ENCODE measurements around the gene SIL1.

The SIL1 gene

DNA sequence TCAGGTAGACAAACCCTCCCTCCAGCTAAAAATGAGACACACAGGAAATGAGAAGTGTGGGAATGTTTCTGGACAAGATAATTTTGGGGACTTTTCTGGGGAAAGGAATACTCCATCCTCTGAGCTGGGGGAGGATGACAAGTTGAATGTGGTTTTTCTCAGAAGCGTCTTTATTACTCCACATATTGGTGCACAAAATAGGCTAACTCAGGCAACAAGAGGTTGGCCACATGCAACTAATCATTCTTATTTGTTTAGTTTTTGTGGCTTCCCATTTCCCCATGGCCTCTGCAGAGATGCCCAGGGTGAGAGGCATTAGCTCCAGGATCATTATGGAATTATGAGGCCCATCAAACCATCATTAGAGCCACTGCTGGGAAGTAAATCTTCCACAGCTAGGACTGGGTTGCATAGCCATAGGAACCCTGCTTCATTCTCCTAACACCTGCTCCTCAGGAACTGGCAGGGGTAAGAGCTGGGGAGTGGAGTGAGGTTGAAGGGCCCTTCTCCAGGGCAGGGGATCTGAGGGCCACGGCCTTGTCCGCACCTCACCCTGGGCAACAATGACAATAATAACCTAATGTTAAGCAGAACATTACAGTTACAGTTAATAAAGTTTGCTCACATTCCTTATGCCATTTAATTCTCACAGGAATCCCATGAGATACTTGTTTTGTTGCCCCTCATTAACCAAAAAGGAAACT lies 9.3 kb upstream of the SIL1 start:
- ChIA-PET CTCF (no interaction called here), POLR2A (interaction anchor here (0.8 to 4.0 kb wide), 2 partner anchors 10 to 87 kb away, joined by 3 to 22 read pairs; partner anchors contain the start of gene SIL1)
- DNase-seq (ENCODE audit: extremely low spot score) = no peak
- no peak for TF ChIP-seq SUZ12 (IDR thresholded peaks at IDR 0.05)
- TF ChIP-seq NFRKB (IDR thresholded peaks at IDR 0.05) = no peak
- TF ChIP-seq LEF1 (IDR thresholded peaks at IDR 0.05; ENCODE audit: borderline replicate concordance) = no peak
- no peak for TF ChIP-seq L3MBTL2 (conservative IDR thresholded peaks at IDR 0.05)

DNA sequence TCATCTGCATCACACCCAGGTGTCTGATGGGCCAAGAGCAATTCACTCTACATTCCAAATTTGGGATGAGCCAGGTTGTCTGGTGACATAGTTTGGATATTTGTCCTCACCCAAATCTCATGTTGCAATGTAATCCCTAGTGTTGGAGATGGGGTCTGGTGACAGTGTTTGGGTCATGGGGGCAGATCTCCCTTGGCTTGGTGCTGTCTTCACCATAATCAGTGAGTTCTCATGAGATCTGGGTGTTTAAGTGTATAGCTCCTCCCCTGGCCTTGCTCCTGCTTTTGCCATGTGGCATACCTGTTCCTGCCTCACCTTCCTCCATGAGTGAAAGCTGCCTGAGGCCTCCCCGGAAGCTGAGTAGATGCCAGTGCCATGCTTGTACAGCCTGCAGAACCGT lies 7.4 kb upstream of the SIL1 start:
- CTCF ChIA-PET = no interaction called here
- TF ChIP-seq FOXM1 (IDR thresholded peaks at IDR 0.05; ENCODE audit: borderline replicate concordance) (no peak), HDGF (IDR thresholded peaks at IDR 0.05; ENCODE audit: borderline replicate concordance) (no peak), TARDBP (IDR thresholded peaks at IDR 0.05) (no peak), CTBP1 (IDR thresholded peaks at IDR 0.05; ENCODE audit: borderline replicate concordance) (no peak), NFRKB (IDR thresholded peaks at IDR 0.05) (no peak), ZNF384 (IDR thresholded peaks at IDR 0.05) (no peak), ELF4 (IDR thresholded peaks at IDR 0.05) (no peak), SP1 (IDR thresholded peaks at IDR 0.05) (no peak), L3MBTL2 (conservative IDR thresholded peaks at IDR 0.05) (no peak), FOXA1 (IDR thresholded peaks at IDR 0.05) (no peak), LEF1 (IDR thresholded peaks at IDR 0.05; ENCODE audit: borderline replicate concordance) (no peak), ARNT (IDR thresholded peaks at IDR 0.05) (no peak), BHLHE40 (IDR thresholded peaks at IDR 0.05; ENCODE audit: borderline replicate concordance) (no peak), FOXK2 (IDR thresholded peaks at IDR 0.05) (no peak)
- TF ChIP-seq, protein P1, sequence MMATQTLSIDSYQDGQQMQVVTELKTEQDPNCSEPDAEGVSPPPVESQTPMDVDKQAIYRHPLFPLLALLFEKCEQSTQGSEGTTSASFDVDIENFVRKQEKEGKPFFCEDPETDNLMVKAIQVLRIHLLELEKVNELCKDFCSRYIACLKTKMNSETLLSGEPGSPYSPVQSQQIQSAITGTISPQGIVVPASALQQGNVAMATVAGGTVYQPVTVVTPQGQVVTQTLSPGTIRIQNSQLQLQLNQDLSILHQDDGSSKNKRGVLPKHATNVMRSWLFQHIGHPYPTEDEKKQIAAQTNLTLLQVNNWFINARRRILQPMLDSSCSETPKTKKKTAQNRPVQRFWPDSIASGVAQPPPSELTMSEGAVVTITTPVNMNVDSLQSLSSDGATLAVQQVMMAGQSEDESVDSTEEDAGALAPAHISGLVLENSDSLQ (IDR thresholded peaks at IDR 0.05) = no peak

GRCh38 chr5:139205124-139205523 lies 7.0 kb upstream of the SIL1 start:
- DNase-seq (ENCODE audit: extremely low spot score) = no peak
- POLR2A ChIA-PET = no interaction called here
- TF ChIP-seq ELF4 (IDR thresholded peaks at IDR 0.05) (no peak), SUZ12 (IDR thresholded peaks at IDR 0.05) (no peak), FOXK2 (IDR thresholded peaks at IDR 0.05) (no peak), L3MBTL2 (conservative IDR thresholded peaks at IDR 0.05) (no peak), FOXA1 (IDR thresholded peaks at IDR 0.05) (no peak), BHLHE40 (IDR thresholded peaks at IDR 0.05; ENCODE audit: borderline replicate concordance) (no peak), HDGF (IDR thresholded peaks at IDR 0.05; ENCODE audit: borderline replicate concordance) (no peak), LEF1 (IDR thresholded peaks at IDR 0.05; ENCODE audit: borderline replicate concordance) (no peak)
- CTCF ChIA-PET = no interaction called here

More for the DNA sequence above, 7.4 kb upstream of the SIL1 start:
- POLR2A ChIA-PET = no interaction called here
- no peak for DNase-seq (ENCODE audit: extremely low spot score)

GRCh38 chr5:139204196-139204595 lies 6.0 kb upstream of the SIL1 start:
- TF ChIP-seq CTBP1 (IDR thresholded peaks at IDR 0.05; ENCODE audit: borderline replicate concordance) = no peak
- TF ChIP-seq FOXA1 (IDR thresholded peaks at IDR 0.05) = no peak
- TF ChIP-seq FOXK2 (IDR thresholded peaks at IDR 0.05) = no peak
- no peak for TF ChIP-seq FOXM1 (IDR thresholded peaks at IDR 0.05; ENCODE audit: borderline replicate concordance)
- TF ChIP-seq, protein P1 (IDR thresholded peaks at IDR 0.05) = no peak
- TF ChIP-seq HDGF (IDR thresholded peaks at IDR 0.05; ENCODE audit: borderline replicate concordance) = no peak
- TF ChIP-seq ELF4 (IDR thresholded peaks at IDR 0.05) = no peak
- TF ChIP-seq L3MBTL2 (conservative IDR thresholded peaks at IDR 0.05) = no peak
- TF ChIP-seq LEF1 (IDR thresholded peaks at IDR 0.05; ENCODE audit: borderline replicate concordance) = no peak
- ChIA-PET POLR2A (no interaction called here), CTCF (no interaction called here)
- DNase-seq (ENCODE audit: extremely low spot score) = no peak

- no peak for TF ChIP-seq BHLHE40 (IDR thresholded peaks at IDR 0.05; ENCODE audit: borderline replicate concordance)
- no peak for TF ChIP-seq FOXK2 (IDR thresholded peaks at IDR 0.05)
- TF ChIP-seq ZNF384 (IDR thresholded peaks at IDR 0.05) = no peak
- no peak for TF ChIP-seq FOXA1 (IDR thresholded peaks at IDR 0.05)
- TF ChIP-seq NFRKB (IDR thresholded peaks at IDR 0.05) = no peak
- TF ChIP-seq LEF1 (IDR thresholded peaks at IDR 0.05; ENCODE audit: borderline replicate concordance) = no peak
- TF ChIP-seq ELF4 (IDR thresholded peaks at IDR 0.05) = no peak
- no peak for TF ChIP-seq HDGF (IDR thresholded peaks at IDR 0.05; ENCODE audit: borderline replicate concordance)
- no peak for TF ChIP-seq ARNT (IDR thresholded peaks at IDR 0.05)
- TF ChIP-seq TARDBP (IDR thresholded peaks at IDR 0.05) = no peak
- no peak for TF ChIP-seq CTBP1 (IDR thresholded peaks at IDR 0.05; ENCODE audit: borderline replicate concordance)
- no peak for TF ChIP-seq SP1 (IDR thresholded peaks at IDR 0.05)
- TF ChIP-seq, protein P1 (IDR thresholded peaks at IDR 0.05) = no peak
- no peak for TF ChIP-seq SUZ12 (IDR thresholded peaks at IDR 0.05)
- no peak for TF ChIP-seq FOXM1 (IDR thresholded peaks at IDR 0.05; ENCODE audit: borderline replicate concordance)
- TF ChIP-seq L3MBTL2 (conservative IDR thresholded peaks at IDR 0.05) = no peak
- DNase-seq (ENCODE audit: extremely low spot score) = no peak
- ChIA-PET POLR2A (no interaction called here), CTCF (no interaction called here)
These were observed 1.2 kb upstream of the SIL1 start for GRCh38 chr5:139199321-139199720.

DNA sequence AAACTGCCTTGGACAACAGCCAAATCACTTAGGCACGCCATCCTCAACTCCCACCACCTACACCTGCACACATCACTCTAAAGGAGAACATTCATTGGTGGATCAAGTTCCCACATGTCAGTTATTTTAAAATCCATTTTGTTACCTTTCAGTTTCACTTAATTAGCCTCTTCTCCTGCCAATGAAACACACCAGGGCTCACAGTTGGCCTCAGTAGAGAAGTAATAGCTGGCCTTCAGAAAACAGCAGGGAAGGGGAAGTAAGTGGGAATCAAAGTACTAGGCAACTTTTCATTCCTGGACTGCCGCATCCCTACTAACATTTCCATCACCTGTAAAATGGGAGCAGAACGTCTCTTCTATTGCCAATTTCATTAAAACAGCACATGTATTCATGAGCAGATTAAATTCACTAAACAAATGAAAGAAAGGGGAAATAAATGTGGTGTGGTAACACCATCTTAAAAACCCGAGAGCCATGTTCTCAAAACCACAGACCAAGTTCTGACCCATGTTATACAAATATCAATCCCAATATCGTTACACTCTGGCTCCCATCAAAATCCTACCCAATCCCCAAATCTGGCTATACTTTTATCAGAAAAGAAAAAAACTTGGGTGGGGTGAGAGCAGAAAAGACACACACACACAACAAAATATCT lies 1.7 kb downstream of the SIL1 start:
- DNase-seq (ENCODE audit: extremely low spot score) = no peak
- CTCF ChIA-PET = no interaction called here
- no peak for TF ChIP-seq FOXK2 (IDR thresholded peaks at IDR 0.05)
- TF ChIP-seq TARDBP (IDR thresholded peaks at IDR 0.05) = no peak
- no peak for TF ChIP-seq L3MBTL2 (conservative IDR thresholded peaks at IDR 0.05)
- TF ChIP-seq CTBP1 (IDR thresholded peaks at IDR 0.05; ENCODE audit: borderline replicate concordance) = no peak
- TF ChIP-seq FOXM1 (IDR thresholded peaks at IDR 0.05; ENCODE audit: borderline replicate concordance) = no peak
- no peak for TF ChIP-seq ELF4 (IDR thresholded peaks at IDR 0.05)
- TF ChIP-seq, protein P1 (IDR thresholded peaks at IDR 0.05) = no peak
- no peak for TF ChIP-seq FOXA1 (IDR thresholded peaks at IDR 0.05)
- TF ChIP-seq SUZ12 (IDR thresholded peaks at IDR 0.05) = no peak
- no peak for TF ChIP-seq BHLHE40 (IDR thresholded peaks at IDR 0.05; ENCODE audit: borderline replicate concordance)
- TF ChIP-seq ZNF384 (IDR thresholded peaks at IDR 0.05) = no peak
- no peak for TF ChIP-seq ARNT (IDR thresholded peaks at IDR 0.05)
- TF ChIP-seq SP1 (IDR thresholded peaks at IDR 0.05) = no peak
- TF ChIP-seq NFRKB (IDR thresholded peaks at IDR 0.05) = no peak
- POLR2A ChIA-PET = no interaction called here

All from HEK293T (cell line).